ENCODE results near the gene NRIP1.
"Not testable (repeated sequence)": the region's sequence is repeated elsewhere in the genome, so short reads cannot be mapped to it uniquely, and the experiment has no call there.

The NRIP1 gene

GRCh38 chr21:15037095-15037899, 27.5 kb downstream of the NRIP1 start:
- Histone ChIP-seq H3K4me3 (replicated peaks; ENCODE audit: low read depth, low read length) (no peak overlapping the region), H3K27me3 (replicated peaks; ENCODE audit: control insufficient read depth, insufficient read depth, low read length) (no peaks in the 10 kb centered on the region), H3K36me3 (ENCODE audit: control insufficient read depth, insufficient read depth, low read length) (no peaks in the 10 kb centered on the region)
- no peak for TF ChIP-seq CTCF (IDR thresholded peaks at IDR 0.05; ENCODE audit: insufficient read depth, low read length, poor library complexity, severe bottlenecking)
- DNase-seq (ENCODE audit: extremely low read depth, insufficient read length), result no peak

GRCh38 chr21:15036189-15036588, 28.6 kb downstream of the NRIP1 start:
- Histone ChIP-seq H3K36me3 (ENCODE audit: control insufficient read depth, insufficient read depth, low read length) (no peaks in the 10 kb centered on the region), H3K4me3 (replicated peaks; ENCODE audit: low read depth, low read length) (no peak overlapping the region)
- no peak for TF ChIP-seq CTCF (IDR thresholded peaks at IDR 0.05; ENCODE audit: insufficient read depth, low read length, poor library complexity, severe bottlenecking)

GRCh38 chr21:15034126-15034853, 30.5 kb downstream of the NRIP1 start:
- DNase-seq (ENCODE audit: extremely low read depth, insufficient read length), result no peak

More at GRCh38 chr21:15036189-15036588, 28.6 kb downstream of the NRIP1 start:
- DNase-seq (ENCODE audit: extremely low read depth, insufficient read length), result no peak
- no peaks in the 10 kb centered on the region for H3K27me3 ChIP-seq (replicated peaks; ENCODE audit: control insufficient read depth, insufficient read depth, low read length)

GRCh38 chr21:15031790-15032357, 32.9 kb downstream of the NRIP1 start:
- Histone ChIP-seq H3K4me3 (replicated peaks; ENCODE audit: low read depth, low read length) (no peak overlapping the region), H3K27me3 (replicated peaks; ENCODE audit: control insufficient read depth, insufficient read depth, low read length) (no peaks in the 10 kb centered on the region), H3K36me3 (ENCODE audit: control insufficient read depth, insufficient read depth, low read length) (no peaks in the 10 kb centered on the region)
- no peak for DNase-seq (ENCODE audit: extremely low read depth, insufficient read length)
- no peak for TF ChIP-seq CTCF (IDR thresholded peaks at IDR 0.05; ENCODE audit: insufficient read depth, low read length, poor library complexity, severe bottlenecking)

More at GRCh38 chr21:15034126-15034853, 30.5 kb downstream of the NRIP1 start:
- H3K4me3 ChIP-seq (replicated peaks; ENCODE audit: low read depth, low read length), result no peak overlapping the region
- no peaks in the 10 kb centered on the region for H3K36me3 ChIP-seq (ENCODE audit: control insufficient read depth, insufficient read depth, low read length)
- H3K27me3 ChIP-seq (replicated peaks; ENCODE audit: control insufficient read depth, insufficient read depth, low read length), result no peaks in the 10 kb centered on the region
- TF ChIP-seq CTCF (IDR thresholded peaks at IDR 0.05; ENCODE audit: insufficient read depth, low read length, poor library complexity, severe bottlenecking), result no peak

GRCh38 chr21:15031362-15031761, 33.4 kb downstream of the NRIP1 start:
- H3K4me3 ChIP-seq (replicated peaks; ENCODE audit: low read depth, low read length); DNase-seq (ENCODE audit: extremely low read depth, insufficient read length); H3K27me3 ChIP-seq (replicated peaks; ENCODE audit: control insufficient read depth, insufficient read depth, low read length); H3K36me3 ChIP-seq (ENCODE audit: control insufficient read depth, insufficient read depth, low read length): not testable (repeated sequence)

GRCh38 chr21:15030861-15031260, 33.9 kb downstream of the NRIP1 start:
- not testable (repeated sequence) for DNase-seq (ENCODE audit: extremely low read depth, insufficient read length); H3K4me3 ChIP-seq (replicated peaks; ENCODE audit: low read depth, low read length); H3K27me3 ChIP-seq (replicated peaks; ENCODE audit: control insufficient read depth, insufficient read depth, low read length); H3K36me3 ChIP-seq (ENCODE audit: control insufficient read depth, insufficient read depth, low read length)
